Measurements from ENCODE around the gene ARHGEF33.

- TF ChIP-seq YY1 (IDR thresholded peaks at IDR 0.05; ENCODE audit: low read depth) (no peak), EP300 (IDR thresholded peaks at IDR 0.05; ENCODE audit: borderline replicate concordance) (no peak), MAX (IDR thresholded peaks at IDR 0.05) (no peak), TEAD4 (IDR thresholded peaks at IDR 0.05) (no peak)
These were observed 22.9 kb downstream of the ARHGEF33 start for GRCh38 chr2:38912619-38913018.

Data from Ishikawa (cell line).